ENCODE data around the gene PKD2L2. TPM values are rescaled to one million over a fixed set of nuclear protein-coding genes. Genes with fewer than 3 reads are reported as not detected.

Gene PKD2L2
- total RNA-seq, 1 donor from 2014 or later = not detected

GRCh38 chr5:137932800-137933199 is 43.5 kb downstream of the PKD2L2 start:
- DNase-seq (ENCODE audit: low spot score) = no peak
- TF ChIP-seq CTCF (IDR thresholded peaks at IDR 0.05) = no peak
- no peaks in the 10 kb centered on the region for H3K9me3 Mint-ChIP-seq (ENCODE audit: low read depth)

GRCh38 chr5:137933491-137933911 is 44.2 kb downstream of the PKD2L2 start:
- no peak for DNase-seq (ENCODE audit: low spot score)
- Mint-ChIP-seq H3K36me3 (ENCODE audit: low read depth) (peaks cover 6% of the 10 kb centered on the region), H3K4me3 (ENCODE audit: unreplicated experiment) (no peak overlapping the region), H3K27ac (ENCODE audit: unreplicated experiment) (no peak overlapping the region), H3K4me1 (ENCODE audit: low read depth) (peaks cover 17% of the 10 kb centered on the region), H3K9me3 (ENCODE audit: low read depth) (no peaks in the 10 kb centered on the region), H3K27me3 (ENCODE audit: low read depth) (no peaks in the 10 kb centered on the region)
- no peak for TF ChIP-seq CTCF (IDR thresholded peaks at IDR 0.05)

More at GRCh38 chr5:137932800-137933199, 43.5 kb downstream of the PKD2L2 start:
- Mint-ChIP-seq H3K27ac (ENCODE audit: unreplicated experiment) (no peak overlapping the region), H3K4me3 (ENCODE audit: unreplicated experiment) (no peak overlapping the region), H3K4me1 (ENCODE audit: low read depth) (peaks cover 17% of the 10 kb centered on the region), H3K27me3 (ENCODE audit: low read depth) (no peaks in the 10 kb centered on the region), H3K36me3 (ENCODE audit: low read depth) (peaks cover 6% of the 10 kb centered on the region)

- H3K36me3 Mint-ChIP-seq (ENCODE audit: low read depth) = peaks cover 19% of the 10 kb centered on the region
- H3K27me3 Mint-ChIP-seq (ENCODE audit: low read depth) = no peaks in the 10 kb centered on the region
- no peak for TF ChIP-seq CTCF (IDR thresholded peaks at IDR 0.05)
- H3K4me1 Mint-ChIP-seq (ENCODE audit: low read depth) = peaks cover 17% of the 10 kb centered on the region
- no peaks in the 10 kb centered on the region for H3K9me3 Mint-ChIP-seq (ENCODE audit: low read depth)
- no peak overlapping the region for H3K4me3 Mint-ChIP-seq (ENCODE audit: unreplicated experiment)
- DNase-seq (ENCODE audit: low spot score) = no peak
- no peak overlapping the region for H3K27ac Mint-ChIP-seq (ENCODE audit: unreplicated experiment)
Observed at GRCh38 chr5:137935190-137935589, 45.9 kb downstream of the PKD2L2 start.

GRCh38 chr5:137935694-137936093 is 46.4 kb downstream of the PKD2L2 start:
- Mint-ChIP-seq H3K4me1 (ENCODE audit: low read depth) (peaks cover 17% of the 10 kb centered on the region), H3K27me3 (ENCODE audit: low read depth) (no peaks in the 10 kb centered on the region), H3K27ac (ENCODE audit: unreplicated experiment) (no peak overlapping the region), H3K9me3 (ENCODE audit: low read depth) (no peaks in the 10 kb centered on the region), H3K4me3 (ENCODE audit: unreplicated experiment) (no peak overlapping the region), H3K36me3 (ENCODE audit: low read depth) (peaks cover 20% of the 10 kb centered on the region)
- DNase-seq (ENCODE audit: low spot score) = no peak
- TF ChIP-seq CTCF (IDR thresholded peaks at IDR 0.05) = no peak

GRCh38 chr5:137937994-137938750 is 48.9 kb downstream of the PKD2L2 start:
- Mint-ChIP-seq H3K27me3 (ENCODE audit: low read depth) (no peaks in the 10 kb centered on the region), H3K4me1 (ENCODE audit: low read depth) (peaks cover 14% of the 10 kb centered on the region), H3K36me3 (ENCODE audit: low read depth) (peaks cover 30% of the 10 kb centered on the region), H3K4me3 (ENCODE audit: unreplicated experiment) (no peak overlapping the region), H3K9me3 (ENCODE audit: low read depth) (no peaks in the 10 kb centered on the region), H3K27ac (ENCODE audit: unreplicated experiment) (no peak overlapping the region)
- TF ChIP-seq CTCF (IDR thresholded peaks at IDR 0.05) = no peak
- DNase-seq (ENCODE audit: low spot score) = no peak
